NCI-H2081 (cell line): ENCODE measurements around the gene ATF6B.
A peak's percentile ranks its signal among the peaks of the same experiment; 100 is the strongest.
"Not testable (repeated sequence)": the region's sequence is repeated elsewhere in the genome, so short reads cannot be mapped to it uniquely, and the experiment has no call there.

ENCODE experiments used
- DNase-seq, 2 experiments: peaks; one replicate each; lab custom pipeline; 2025; lab: John Stamatoyannopoulos, UW

Gene ATF6B

GRCh38 chr6:32107406-32107805, 20.6 kb downstream of the ATF6B start:
- DNase-seq: no peak

- DNase-seq: no peak
Observed at GRCh38 chr6:32105433-32105832, 22.6 kb downstream of the ATF6B start.

DNA sequence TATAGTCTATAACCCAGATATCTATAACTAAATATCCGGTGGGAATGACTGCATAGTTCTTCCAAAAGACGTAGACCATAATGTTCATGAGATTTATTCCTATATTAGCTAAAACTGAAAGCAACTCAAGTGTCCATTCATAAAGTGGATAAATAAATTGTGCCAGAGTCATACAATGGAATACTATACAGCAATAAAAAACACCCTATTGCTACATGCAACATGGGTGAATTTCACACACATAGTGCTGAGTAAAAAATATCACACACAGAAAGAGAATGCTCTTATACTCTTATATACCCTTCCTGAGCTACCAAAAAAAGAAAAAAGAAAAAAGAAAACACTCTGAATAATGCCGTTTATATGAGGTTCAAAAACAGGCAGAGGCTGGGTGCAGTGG, 25.8 kb downstream of the ATF6B start:
- no peak for DNase-seq

GRCh38 chr6:32100251-32100650, 27.8 kb downstream of the ATF6B start:
- not testable (repeated sequence) for DNase-seq

GRCh38 chr6:32097364-32097763, 30.7 kb downstream of the ATF6B start:
- no peak for DNase-seq

- no peak for DNase-seq
Observed at GRCh38 chr6:32096394-32097258, 31.4 kb downstream of the ATF6B start.

- no peak for DNase-seq
Observed at GRCh38 chr6:32096087-32096393, 32.0 kb downstream of the ATF6B start.

DNA sequence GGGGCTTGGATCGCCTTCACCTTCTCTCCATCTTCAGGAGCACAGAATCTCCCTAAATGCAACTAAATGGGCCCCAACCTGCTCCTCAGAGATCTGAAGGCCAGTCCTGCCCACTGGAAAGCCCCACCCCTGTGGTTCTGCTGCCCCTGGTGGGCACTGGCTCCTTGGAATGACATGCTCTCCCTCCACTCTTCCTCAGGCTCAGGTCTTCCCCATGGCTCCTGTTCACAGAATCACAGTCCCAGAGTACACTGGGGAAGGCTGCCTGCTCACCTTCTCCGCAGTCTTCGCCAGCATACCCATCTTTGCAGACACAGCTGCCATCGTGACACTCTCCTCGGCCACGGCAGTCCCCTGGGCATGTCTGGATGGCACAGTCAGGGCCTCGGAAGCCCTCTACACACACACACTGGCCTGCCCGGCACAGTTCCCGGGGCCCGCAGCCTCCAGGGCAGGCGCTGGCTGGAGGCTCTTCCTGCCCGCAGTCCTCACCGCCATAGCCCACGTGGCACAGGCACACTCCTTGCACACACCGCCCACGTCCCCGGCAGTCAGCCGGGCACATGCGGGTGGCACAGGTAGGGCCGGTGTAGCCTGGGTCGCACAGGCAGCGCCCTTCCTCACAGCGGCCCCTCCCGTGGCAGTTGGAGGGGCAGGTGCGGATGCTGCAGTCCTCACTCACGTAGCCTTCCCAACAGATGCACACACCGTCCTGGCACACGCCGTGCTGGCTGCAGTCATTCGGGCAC, 32.5 kb downstream of the ATF6B start:
- DNase-seq: no peak

DNA sequence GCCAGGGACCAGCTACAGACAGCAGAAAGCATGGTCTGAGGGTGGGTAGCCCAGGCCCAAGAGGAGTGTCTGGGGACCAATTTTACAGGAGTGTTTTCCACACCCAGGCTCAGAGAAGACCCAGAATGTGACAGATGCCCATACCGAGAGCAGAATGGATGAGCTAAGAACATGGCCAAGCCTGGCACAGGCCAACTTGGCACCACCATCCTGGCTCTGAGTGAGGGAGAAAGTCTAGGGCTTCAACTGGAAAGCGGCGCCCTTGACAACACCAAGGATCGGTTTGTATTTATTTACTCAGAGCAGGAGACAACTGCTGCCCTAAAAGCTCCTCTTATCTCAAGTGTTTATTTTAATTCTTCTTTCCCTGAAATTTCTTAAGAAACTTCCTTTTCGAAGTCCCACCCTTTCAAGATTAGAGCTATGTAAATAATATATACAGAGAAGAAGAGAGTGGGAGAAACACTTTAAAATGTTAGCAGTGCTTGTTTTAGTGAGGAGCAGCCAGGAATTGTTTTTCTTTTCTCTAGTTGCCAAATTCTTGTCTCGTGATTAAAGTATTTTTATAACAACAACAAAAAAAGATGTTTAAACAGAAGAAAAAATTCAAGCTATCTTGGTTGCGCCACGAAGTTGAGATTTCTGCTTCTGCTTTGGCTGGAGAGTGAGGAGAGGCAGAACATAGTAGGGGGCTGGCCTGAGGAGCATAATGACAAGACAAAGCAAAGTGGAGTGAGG, 35.1 kb downstream of the ATF6B start:
- no peak for DNase-seq

DNA sequence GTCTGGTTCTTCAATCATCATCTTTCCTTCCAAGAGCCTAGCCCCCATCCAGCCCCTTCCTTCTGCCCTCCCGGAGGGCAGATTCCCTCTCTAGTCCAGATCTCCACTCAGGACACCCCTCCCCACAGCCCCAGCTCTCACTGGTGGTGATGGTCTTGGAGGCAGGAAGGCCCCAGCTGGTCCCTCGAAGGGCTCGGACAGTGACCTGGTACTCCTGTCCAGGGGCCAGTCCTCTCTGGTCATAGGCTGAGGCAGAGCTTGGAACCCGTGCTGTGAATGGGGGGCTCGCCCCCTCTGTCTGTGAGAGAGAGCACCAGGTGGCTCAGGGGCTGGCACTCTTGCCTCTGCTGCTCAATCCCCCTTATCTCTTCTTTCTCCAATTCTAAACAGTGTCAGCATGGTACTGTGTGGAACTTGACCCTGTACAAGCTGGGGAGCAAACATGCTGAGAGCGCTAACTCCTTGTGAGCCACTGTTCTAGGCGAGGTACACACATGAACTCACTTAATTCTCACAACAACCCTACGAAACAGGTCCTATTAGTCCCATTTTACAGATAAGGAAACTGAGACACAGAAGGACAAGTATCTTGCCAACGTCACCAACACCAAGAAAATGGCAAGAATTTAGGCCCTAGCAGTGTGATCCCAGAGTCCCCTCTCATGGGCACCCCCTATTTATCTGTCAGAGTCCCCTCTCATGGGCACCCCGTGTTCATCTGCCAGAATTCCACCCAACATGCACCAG, 38.8 kb downstream of the ATF6B start:
- no peak for DNase-seq

DNA sequence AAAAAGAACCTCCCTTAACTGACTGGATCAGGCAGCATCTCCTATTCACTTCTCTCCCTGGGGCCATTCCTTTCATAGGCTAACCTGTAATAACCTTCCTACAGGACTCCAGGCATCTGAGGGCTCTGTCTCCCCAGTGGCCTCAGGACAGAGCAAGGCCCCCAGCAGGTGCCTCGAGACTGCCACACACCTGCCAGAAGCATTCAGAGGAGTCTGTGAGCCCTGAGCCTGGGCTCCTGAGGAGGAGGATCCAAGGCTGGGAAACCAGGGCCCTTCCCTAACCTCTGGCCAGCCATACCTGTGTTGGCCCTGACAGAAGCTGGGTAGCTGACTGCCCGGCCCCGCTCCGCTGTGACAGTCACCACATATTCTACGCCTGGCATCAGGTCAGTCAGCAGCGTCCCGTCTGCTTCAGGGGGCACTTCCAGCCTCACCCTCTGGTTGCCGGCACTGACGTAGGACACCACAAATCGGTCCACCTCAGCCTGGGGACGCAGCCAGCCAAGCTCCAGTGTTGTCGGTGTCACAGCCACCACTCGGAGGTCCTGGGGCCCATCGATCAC, 39.5 kb downstream of the ATF6B start:
- DNase-seq: no peak

DNA sequence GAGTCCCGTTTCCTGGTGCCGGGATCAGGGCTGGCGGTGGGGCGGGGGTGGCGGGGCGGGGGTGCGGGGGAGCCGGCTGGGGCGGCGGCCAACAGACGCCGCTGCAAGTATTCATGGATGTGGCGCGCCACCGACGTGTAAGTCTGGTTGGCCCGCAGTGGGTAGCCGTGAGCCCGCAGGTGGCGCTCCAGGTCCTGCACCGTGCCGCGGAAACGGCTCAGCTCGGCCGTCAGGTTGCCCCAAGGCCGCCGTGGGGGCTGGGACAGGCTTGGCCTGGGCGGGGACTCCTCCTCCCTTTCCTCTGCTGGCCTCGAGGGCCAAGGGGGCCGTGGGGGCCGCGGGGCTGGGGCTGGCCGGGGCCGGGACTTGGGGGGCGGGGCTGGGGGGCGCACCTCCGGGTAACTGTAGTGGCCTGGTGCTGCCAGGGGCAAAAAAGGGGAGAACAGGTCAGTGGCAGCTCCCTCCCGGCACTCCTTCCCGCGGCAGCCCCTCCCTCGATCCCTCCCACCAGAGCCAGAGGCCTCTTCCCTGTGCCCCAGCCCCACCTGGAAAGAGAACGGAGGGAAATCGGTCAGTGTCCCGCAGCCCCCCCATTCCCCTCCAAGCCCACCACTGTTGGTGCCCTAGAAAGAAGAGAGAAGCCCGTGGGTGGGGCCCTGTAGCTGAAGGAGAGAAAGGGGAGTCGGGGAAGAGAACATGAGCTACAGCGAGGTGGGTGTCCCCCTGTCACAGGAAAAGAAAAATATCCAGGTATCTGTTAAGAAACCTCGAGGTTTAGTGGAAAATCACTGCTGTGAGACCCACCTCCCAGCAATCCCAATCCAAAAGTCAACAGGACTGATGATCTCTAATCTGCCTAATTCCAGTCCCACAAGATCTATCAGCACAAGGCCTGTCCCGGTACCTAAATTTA, 40.2 kb downstream of the ATF6B start:
- DNase-seq: peak; percentile 27 to 35

DNA sequence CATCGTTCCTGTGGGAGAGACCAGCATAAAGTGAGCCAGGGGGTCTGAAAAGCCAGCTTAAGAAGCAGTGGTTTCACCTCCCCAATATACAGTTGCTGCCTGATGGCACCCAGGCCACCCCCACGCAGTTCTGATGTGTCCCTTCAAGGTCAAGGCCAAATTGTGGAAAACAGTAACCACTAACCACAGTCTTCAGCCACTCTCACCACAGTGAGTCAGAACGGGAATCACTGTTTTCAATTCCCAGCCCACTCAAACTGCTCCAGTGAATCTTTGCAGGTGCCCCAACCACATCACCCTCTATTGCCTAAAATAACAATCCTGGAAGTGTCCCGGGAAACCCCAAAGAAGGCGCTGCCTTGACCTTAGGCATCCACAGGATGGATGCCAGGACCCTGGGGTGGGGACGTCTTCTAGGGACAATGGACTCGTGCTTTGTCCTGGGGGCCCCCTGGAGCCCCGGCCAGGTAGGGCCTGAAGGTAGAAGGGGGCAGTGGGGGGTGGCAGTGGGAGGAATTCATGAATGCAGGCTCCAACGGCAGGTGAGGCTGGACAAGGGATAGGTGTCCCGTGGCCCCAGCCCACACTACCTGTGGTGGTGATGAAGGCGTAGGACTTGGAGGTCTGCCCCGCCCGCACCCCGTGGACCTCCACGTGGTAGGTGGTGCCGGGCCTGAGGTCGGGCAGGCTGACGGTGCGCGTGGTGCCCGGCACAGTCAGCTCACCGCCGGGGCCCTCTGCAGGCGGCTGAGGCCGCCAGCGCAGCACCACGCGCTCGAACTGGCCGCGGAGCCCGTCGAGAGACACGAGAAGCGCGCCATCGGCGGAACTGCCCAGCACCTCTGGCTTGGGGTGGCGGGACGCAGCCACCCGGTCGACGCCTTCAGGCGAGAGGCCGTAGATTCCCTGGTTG, 41.1 kb downstream of the ATF6B start:
- no peak for DNase-seq

GRCh38 chr6:32085759-32086459, 42.1 kb downstream of the ATF6B start:
- DNase-seq: no peak

DNA sequence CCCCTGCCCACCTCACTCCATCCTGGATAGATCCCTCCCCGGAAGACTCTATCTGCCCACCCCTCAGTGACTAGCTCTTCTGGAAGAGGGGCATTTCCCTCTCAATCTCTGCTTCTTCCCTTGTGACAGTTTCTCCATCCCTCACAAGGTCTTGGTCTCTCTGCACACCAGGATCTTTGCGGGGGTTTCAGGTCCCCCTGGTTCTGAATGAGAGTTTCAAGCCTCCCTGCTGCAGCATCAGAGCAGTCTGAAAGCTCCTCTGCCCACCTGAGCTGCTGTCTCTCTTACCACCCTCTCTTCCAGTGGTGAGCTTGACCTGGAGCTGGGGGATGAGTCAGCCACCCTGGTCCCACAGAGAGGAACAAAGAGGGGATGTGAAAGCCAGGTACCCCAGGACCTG, 43.3 kb downstream of the ATF6B start:
- DNase-seq: no peak

DNA sequence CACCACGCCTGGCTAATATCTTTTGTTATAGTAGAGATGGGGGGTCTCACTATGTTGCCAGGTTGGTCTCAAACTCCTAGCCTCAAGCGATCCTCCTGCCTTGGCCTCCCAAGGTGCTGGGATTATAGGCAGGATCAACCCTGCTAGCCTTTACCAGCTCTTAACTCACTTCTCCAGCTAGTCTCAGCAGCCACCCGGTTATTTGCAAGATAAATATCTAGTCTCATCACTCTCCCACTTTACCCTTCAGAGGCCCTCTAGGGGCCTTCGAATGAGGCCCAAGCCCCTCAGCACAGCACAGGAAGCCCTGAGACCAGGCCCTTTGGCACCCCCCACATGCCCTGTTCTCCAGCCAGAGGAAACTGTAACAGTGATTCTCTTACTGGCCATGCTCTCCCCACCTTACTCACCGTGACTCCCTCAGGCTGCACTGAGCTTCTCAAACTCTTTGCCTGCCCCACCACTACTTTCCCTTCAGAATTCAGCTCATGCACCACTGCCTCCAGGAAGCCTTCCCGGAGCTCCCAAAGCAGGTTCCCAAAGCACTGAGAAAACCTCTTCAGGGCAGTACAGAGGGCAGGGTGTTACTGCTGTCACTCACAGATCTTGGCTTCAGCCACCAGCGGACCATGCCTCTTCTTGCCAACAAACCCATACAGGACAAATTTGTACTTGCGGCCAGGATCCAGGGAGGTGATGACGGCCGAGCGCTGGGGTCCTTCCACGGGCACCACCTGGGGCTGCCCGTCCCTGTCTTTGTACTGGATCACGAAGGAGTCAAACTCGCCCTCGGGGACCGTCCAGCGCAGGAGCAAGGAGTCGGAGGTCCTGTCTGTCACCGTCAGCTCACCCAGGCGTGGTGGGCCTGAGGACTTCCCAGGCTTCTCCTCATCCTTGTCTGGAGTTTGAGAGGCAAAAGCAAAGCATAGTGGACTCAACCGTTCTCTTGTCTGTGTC, 44.0 kb downstream of the ATF6B start:
- no peak for DNase-seq

GRCh38 chr6:32082935-32083334, 45.1 kb downstream of the ATF6B start:
- no peak for DNase-seq

DNA sequence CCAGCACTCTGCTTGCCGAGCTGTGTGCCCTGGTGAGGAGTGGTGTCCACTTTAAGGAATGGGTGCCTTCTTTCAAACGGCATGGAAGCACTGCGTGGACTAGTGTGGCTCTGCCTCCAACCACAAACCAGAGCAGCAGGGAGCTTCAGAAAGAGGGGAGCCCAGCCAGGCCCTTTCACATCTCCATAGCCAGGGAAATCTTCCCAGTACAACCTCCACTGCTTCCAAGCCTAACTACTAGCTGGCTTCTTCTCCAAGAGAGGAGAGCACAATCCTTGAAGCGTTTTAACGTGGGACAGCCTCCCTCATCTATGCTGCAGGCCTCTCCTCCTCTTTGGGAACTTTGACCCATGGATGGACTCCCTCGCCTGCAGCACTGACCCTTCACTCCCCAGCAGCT, 45.6 kb downstream of the ATF6B start:
- no peak for DNase-seq
